Right lobe of liver (tissue), 6 donors: Measurements from ENCODE around the gene RDH11. TPM values are rescaled to one million over a fixed set of nuclear protein-coding genes. Genes with fewer than 3 reads are reported as not detected.

Source experiments
- ATAC-seq, 4 donors: fragments of 200-7000 bp; cut with Tn5 transposase; one replicate each; pipeline ENCODE4 v1.9.1; 2020; ENCODE audit warnings: mild to moderate bottlenecking in 4 of 4, moderate library complexity in 4 of 4
- DNase-seq, 3 donors: peaks; one replicate each; pipeline ENCODE4 v3.0.0-alpha.2; 2020
- H3K27ac ChIP-seq, 3 donors: fragments of 200-600 bp; one replicate each; pipeline ENCODE4 v1.8.0; 2022
- H3K27me3 ChIP-seq, 2 donors: fragments of 200-600 bp; one replicate each; pipeline ENCODE4 v1.8.0; 2022
- H3K36me3 ChIP-seq, 4 donors: fragments of 200-600 bp; sonication (generic) in 1 of 4; one replicate each; pipeline versions ENCODE4 v1.5.1 to v1.8.0; 2017 to 2022; ENCODE audit warnings: control low read depth in 1 of 4
- H3K4me1 ChIP-seq, 4 donors: fragments of 200-600 bp; sonication (generic) in 1 of 4; one replicate each; pipeline versions ENCODE4 v1.5.1 to v1.8.0; 2017 to 2022; ENCODE audit warnings: control low read depth in 1 of 4
- H3K4me3 ChIP-seq, 3 donors: fragments of 200-600 bp; one replicate each; pipeline ENCODE4 v1.8.0; 2022
- H3K9me3 ChIP-seq, 4 donors: fragments of 200-600 bp; sonication (generic) in 1 of 4; one replicate each; pipeline versions ENCODE4 v1.5.1 to v1.8.0; 2017 to 2022; ENCODE audit warnings: control low read depth in 1 of 4
- CTCF ChIP-seq, 4 donors: fragments of 200-600 bp in 3 of 4; fragments of 450-650 bp in 1 of 4; IDR thresholded peaks; one replicate each; pipeline versions ENCODE4 v1.5.1 to v1.8.0; 2016 to 2022; ENCODE audit warnings: antibody characterized with exemption in 4 of 4, mild to moderate bottlenecking in 2 of 4
- POLR2A ChIP-seq: fragments of 450-650 bp; IDR thresholded peaks from one replicate; pipeline ENCODE4 v1.6.1; 2017; ENCODE audit warnings: antibody characterized with exemption, mild to moderate bottlenecking
- WGBS: methylation state at CpG from one replicate; pipeline ENCODE4 v1.1.6; 2018; ENCODE audit warnings: low coverage, low lambda C conversion rate; ENCODE audit not compliant: insufficient coverage; ENCODE audit errors: missing lambda C conversion rate; 5-methylcytosine and 5-hydroxymethylcytosine counted together
- intact Hi-C, 2 donors: fragments of 100-400 bp; cut with DNase I; formaldehyde crosslinking; loops; one replicate each; pipeline versions ENCODE4 v1.11.2 to v1.14.1; 2022
- total RNA-seq, 6 experiments: library from RNA; depleted of rRNA in 2 of 6; stranded (reverse); fragments of >200 nt in 2 of 6; fragmentation: NEBNext Ultra II Directional in 3 of 6; extraction: Animal tissue kit (Norgen Biotek cat#: 25700) in 3 of 6; gene quantifications; one replicate each; pipeline versions ENCODE4 v1.1.0 to v1.2.4, GENCODE V29; 2016 to 2023
- donor health status: DM: no; HTN: yes; CAD: no.
- donor health status: DM: no; HTN: no; CAD: no.
- donor health status: DM: no; HTN: no; CAD: no.
- donor health status: DM: no; HTN: yes; CAD: no.
- donor health status: DM: no; HTN: yes; CAD: no.

Gene RDH11
- total RNA-seq, 6 experiments from 2014 or later, result 35.5 to 106 (median 83.4) TPM

DNA sequence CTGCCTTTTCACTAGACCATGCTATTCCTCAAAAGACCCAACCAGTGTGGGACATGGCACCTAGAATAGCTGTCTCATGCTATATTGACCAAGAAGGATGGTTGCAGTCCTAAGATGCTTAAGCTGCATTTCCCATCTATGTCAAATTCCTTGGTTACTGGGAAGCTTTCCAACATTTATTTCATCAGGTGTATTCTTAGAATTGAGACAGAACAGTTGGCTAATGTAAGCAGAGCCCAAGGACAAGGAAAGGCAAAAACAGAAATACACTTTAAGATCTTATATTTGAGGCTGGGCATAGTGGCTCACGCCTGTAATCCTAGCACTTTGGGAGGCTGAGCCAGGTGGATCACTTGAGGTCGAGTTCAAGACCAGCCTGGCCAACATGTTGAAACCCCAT lies 51.1 kb downstream of the RDH11 start:
- intact Hi-C loops, result no loop called here
- no peak for ATAC-seq
- 67% methylated on average over 1 of the region's 2 CpGs for WGBS

DNA sequence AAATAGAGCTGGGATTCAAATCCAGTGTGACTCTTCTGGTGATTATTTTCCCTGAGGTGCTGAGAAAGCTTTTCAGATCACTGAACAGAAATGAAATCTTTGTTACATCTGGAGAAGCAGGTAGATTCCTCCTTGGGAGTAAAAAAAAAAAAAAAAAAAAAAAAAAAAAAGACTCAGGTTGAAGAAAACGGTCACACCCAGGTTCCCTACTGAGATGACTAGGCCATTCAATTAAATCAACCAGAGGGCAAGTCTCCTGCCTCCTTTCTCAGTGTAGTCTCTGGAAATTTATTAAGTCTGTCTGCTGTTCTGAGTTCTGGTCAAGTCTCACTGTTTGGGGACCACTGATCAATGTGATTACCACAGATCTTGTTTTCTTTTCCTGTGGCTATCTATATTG lies 51.9 kb downstream of the RDH11 start:
- DNase-seq, result no peak
- Histone ChIP-seq H3K27ac (no peak overlapping the region), H3K4me1 (no peaks in the 10 kb centered on the region), H3K36me3 (peaks cover 0 to 11% (median 0%) of the 10 kb centered on the region in 4 donors), H3K9me3 (no peaks in the 10 kb centered on the region), H3K4me3 (no peak overlapping the region), H3K27me3 (no peaks in the 10 kb centered on the region)
- 75% methylated on average over 1 of the region's 1 CpG for WGBS
- TF ChIP-seq POLR2A (no peak), CTCF (IDR thresholded peaks at IDR 0.05) (no peak)
- ATAC-seq, result no peak
- intact Hi-C loops, result no loop called here

More for the DNA sequence above, 51.1 kb downstream of the RDH11 start:
- no peak overlapping the region for H3K4me3 ChIP-seq
- no peaks in the 10 kb centered on the region for H3K27me3 ChIP-seq
- H3K36me3 ChIP-seq, result peaks cover 0 to 18% (median 0%) of the 10 kb centered on the region in 4 donors
- no peak overlapping the region for H3K27ac ChIP-seq
- DNase-seq, result no peak
- TF ChIP-seq CTCF (IDR thresholded peaks at IDR 0.05) (no peak), POLR2A (no peak)
- H3K4me1 ChIP-seq, result no peaks in the 10 kb centered on the region
- no peaks in the 10 kb centered on the region for H3K9me3 ChIP-seq

GRCh38 chr14:67641902-67642749 lies 53.4 kb downstream of the RDH11 start:
- 80% methylated on average over 4 of the region's 5 CpGs for WGBS
- TF ChIP-seq POLR2A (no peak), CTCF (IDR thresholded peaks at IDR 0.05) (no peak)
- intact Hi-C loops, result no loop called here
- Histone ChIP-seq H3K4me3 (no peak overlapping the region), H3K36me3 (peaks cover 0 to 6% (median 0%) of the 10 kb centered on the region in 4 donors), H3K27me3 (no peaks in the 10 kb centered on the region), H3K27ac (no peak overlapping the region), H3K4me1 (no peaks in the 10 kb centered on the region), H3K9me3 (no peaks in the 10 kb centered on the region)
- DNase-seq, result no peak
- no peak for ATAC-seq

- ATAC-seq, result no peak
- Histone ChIP-seq H3K4me3 (no peak overlapping the region), H3K4me1 (no peaks in the 10 kb centered on the region), H3K27me3 (no peaks in the 10 kb centered on the region), H3K36me3 (peaks cover 0 to 5% (median 0%) of the 10 kb centered on the region in 4 donors), H3K27ac (no peak overlapping the region), H3K9me3 (no peaks in the 10 kb centered on the region)
- intact Hi-C loops, result no loop called here
- 100% methylated on average over 1 of the region's 1 CpG for WGBS
- no peak for DNase-seq
- TF ChIP-seq CTCF (IDR thresholded peaks at IDR 0.05), result no peak
- TF ChIP-seq POLR2A, result no peak
Measured at GRCh38 chr14:67641480-67641879, 54.1 kb downstream of the RDH11 start.
